Stomach smooth muscle (tissue), 2 donors: ENCODE data around the gene RTN4RL1.

Experiments used
- H3K27ac ChIP-seq: one replicate; pipeline ENCODE4 v1.7.0; 2013; ENCODE audit warnings: mild to moderate bottlenecking, low read length, inconsistent platforms
- H3K27me3 ChIP-seq, 2 donors: one replicate each; pipeline ENCODE4 v1.7.0; 2013; ENCODE audit warnings: low read length in 2 of 2; ENCODE audit not compliant: insufficient read depth in 2 of 2, control insufficient read depth in 1 of 2
- H3K36me3 ChIP-seq, 2 donors: one replicate each; pipeline ENCODE4 v1.7.0; 2013; ENCODE audit warnings: low read length in 2 of 2; ENCODE audit not compliant: control insufficient read depth in 2 of 2, insufficient read depth in 2 of 2
- H3K4me1 ChIP-seq: one replicate; pipeline ENCODE4 v1.7.0; 2013; ENCODE audit warnings: low read length; ENCODE audit not compliant: control insufficient read depth, insufficient read depth
- H3K4me3 ChIP-seq, 2 donors: one replicate each; pipeline ENCODE4 v1.7.0; 2013; ENCODE audit warnings: low read length in 2 of 2
- H3K9ac ChIP-seq, 2 donors: one replicate each; pipeline ENCODE4 v1.7.0; 2013; ENCODE audit warnings: low read length in 2 of 2, mild to moderate bottlenecking in 1 of 2
- H3K9me3 ChIP-seq, 2 donors: one replicate each; pipeline ENCODE4 v1.7.0; 2013; ENCODE audit warnings: low read length in 2 of 2; ENCODE audit not compliant: control insufficient read depth in 2 of 2
- donor health status: healthy.
- donor health status: Pancreatic carcinoma.

The RTN4RL1 gene, protein sequence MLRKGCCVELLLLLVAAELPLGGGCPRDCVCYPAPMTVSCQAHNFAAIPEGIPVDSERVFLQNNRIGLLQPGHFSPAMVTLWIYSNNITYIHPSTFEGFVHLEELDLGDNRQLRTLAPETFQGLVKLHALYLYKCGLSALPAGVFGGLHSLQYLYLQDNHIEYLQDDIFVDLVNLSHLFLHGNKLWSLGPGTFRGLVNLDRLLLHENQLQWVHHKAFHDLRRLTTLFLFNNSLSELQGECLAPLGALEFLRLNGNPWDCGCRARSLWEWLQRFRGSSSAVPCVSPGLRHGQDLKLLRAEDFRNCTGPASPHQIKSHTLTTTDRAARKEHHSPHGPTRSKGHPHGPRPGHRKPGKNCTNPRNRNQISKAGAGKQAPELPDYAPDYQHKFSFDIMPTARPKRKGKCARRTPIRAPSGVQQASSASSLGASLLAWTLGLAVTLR

DNA sequence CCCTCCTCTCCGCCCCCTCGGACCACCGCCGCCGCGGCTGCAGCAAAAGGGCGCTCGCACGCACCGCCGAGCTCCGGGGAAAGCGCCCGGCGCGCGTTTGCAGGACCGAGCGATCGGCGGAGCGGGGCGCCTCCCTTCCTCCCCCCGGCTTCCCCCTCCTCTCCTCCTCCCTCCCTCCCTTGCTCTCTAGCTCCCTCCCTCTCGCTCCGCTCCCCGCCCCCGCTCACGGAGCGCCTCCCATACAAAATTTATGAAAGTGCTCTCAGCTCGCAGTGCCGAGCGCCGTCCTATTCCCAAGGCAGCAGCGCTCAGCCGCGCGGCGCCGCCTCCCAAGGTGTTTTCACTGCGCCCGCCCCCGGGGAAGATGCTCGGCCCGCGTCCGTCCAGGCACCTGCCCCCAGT lies at the start of gene RTN4RL1:
Gene RTN4RL1 (minus strand): TSS at position 115 of the 402 bp plus-strand sequence. CDS start 469 bp downstream, outside the sequence.
- Histone ChIP-seq H3K9me3 (no peaks in the 10 kb centered on the region), H3K9ac (no peak within 1 kb of the TSS), H3K4me3 (peak within 1 kb of the TSS; percentile 53 to 68), H3K4me1 (peaks cover 37% of the 10 kb centered on the region), H3K27ac (no peak within 1 kb of the TSS), H3K27me3 (peaks cover 36 to 51% of the 10 kb centered on the region in 2 donors), H3K36me3 (no peaks in the 10 kb centered on the region)

DNA sequence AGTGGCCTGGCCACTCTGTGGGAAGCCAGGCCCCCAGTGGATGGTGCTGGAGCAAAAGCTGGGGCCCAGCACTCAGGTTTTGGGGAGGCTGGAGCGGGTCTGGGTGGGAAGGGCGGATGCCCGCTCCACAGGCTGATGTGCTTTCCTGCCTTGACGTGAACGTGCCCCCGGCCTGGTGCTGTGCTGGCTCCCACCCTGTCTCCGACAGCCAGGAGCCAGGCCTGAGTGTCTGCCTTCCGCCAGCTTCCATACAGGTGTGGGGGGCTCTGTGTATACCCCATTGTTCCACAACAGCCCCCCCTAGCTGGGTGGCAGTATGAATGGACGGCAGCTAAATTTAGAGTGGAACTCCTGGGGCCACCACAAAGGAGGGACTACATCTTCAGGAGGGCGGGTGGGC lies 49.8 kb upstream of the RTN4RL1 start:
- H3K27me3 ChIP-seq, result no peaks in the 10 kb centered on the region
- H3K9ac ChIP-seq, result no peak overlapping the region
- peaks cover 15 to 28% of the 10 kb centered on the region in 2 donors for H3K36me3 ChIP-seq
- H3K4me1 ChIP-seq, result peaks cover 30% of the 10 kb centered on the region
- no peaks in the 10 kb centered on the region for H3K9me3 ChIP-seq
- H3K4me3 ChIP-seq, result no peak overlapping the region
- H3K27ac ChIP-seq, result peak overlapping the region; percentile 37

DNA sequence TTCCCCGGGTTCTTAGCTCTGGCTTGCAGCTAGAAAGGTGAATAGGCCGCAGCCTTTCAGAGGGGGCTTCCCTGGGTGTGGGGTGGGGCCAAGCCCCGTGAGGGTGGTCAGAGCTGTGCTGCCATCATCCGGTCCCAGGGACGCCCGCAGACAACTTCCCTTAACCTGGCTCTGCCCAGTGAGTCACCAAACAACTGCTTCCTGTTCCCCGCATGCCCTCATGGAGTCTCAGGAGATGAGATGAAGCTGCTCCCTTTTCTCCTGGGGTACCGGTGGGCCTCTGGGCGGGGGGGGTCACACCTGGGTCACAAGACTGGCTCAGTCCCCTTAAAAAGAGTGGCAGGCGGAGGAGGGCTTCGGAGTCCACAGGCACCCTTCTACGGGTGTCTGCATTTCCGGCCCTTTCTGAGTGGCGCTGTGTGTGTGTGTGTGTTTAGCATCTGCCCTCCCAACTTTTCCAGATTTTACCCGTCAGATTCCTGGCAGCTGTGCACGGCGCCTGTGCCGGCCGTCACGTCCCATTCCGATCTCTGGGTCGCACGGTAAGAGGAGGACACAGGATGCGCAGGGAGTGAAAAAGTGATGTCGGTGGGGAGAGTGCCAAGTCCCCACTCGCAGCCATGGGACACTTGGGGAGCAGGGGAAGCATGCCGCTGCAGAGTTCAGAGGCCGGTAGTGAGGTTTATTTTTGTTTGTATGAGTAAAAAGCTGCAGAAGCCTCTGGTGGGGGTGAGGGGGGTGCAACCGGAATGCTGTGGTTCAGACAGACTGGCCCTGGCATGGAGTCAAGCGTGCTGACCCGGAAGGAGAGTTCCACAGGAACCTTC lies 46.5 kb upstream of the RTN4RL1 start:
- Histone ChIP-seq H3K4me1 (peaks cover 45% of the 10 kb centered on the region), H3K4me3 (no peak overlapping the region), H3K9me3 (no peaks in the 10 kb centered on the region), H3K27me3 (no peaks in the 10 kb centered on the region), H3K27ac (peak overlapping the region; percentile 64), H3K9ac (no peak overlapping the region), H3K36me3 (peaks cover 7 to 23% of the 10 kb centered on the region in 2 donors)

DNA sequence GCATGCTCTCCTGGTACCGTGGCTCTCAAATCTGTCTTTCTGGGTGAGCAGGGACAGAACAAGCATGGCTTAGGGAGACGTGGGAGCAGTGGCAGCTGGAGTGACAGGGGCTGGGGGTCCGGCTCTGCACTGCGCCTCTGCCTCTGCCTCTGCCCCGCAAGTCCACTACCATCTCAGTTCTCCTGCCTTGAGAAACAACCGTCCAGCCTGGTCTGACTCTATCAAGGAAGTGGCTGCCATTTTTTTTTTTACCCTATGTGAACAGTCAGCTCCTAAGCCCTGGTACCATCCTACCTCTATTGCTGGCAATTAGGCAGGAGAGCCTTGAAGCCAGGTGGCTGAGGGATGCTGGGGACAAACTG lies 45.9 kb upstream of the RTN4RL1 start:
- Histone ChIP-seq H3K9ac (no peak overlapping the region), H3K27me3 (no peaks in the 10 kb centered on the region), H3K27ac (peak overlapping the region; percentile 64), H3K9me3 (no peaks in the 10 kb centered on the region), H3K4me1 (peaks cover 45% of the 10 kb centered on the region), H3K4me3 (no peak overlapping the region), H3K36me3 (peaks cover 10 to 25% of the 10 kb centered on the region in 2 donors)

DNA sequence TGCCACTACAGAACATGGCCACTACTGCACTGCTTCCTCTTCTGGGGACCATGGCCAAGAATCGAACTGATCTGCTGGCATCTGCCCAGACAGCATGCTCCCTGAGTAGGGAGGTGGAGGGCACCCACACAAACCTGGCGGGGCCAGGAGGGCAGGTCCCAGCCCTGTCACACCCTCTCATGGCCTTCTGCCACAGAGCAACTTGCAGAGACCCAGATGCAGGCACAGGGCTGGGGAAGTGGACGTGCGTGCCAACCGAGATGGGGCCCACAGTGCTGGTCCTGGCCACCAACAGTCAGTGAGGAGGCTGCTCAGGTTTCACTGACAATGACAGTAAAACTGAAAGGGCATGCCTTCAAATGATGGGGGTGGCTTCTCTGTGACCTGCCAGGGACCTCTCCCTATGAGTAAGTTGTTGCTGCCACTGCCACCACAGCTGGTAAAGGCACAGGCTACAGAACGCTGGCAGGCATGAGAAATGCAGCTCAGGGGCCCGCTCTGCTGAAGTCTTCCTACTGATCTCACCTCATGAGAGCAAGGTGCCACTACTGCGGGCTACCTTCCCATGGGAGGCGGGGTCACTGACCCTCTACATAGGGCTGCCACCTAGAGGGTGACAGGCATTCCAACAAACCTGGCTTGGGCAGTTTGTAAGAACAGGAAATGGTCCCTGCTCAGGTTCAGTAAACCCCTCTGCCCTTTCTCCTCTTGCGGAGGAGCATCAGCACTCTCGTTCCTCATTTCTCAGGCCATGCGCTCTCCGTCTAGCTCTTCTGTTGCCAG lies 45.3 kb upstream of the RTN4RL1 start:
- H3K4me3 ChIP-seq, result no peak overlapping the region
- no peaks in the 10 kb centered on the region for H3K9me3 ChIP-seq
- no peaks in the 10 kb centered on the region for H3K27me3 ChIP-seq
- H3K9ac ChIP-seq, result no peak overlapping the region
- peaks cover 16 to 29% of the 10 kb centered on the region in 2 donors for H3K36me3 ChIP-seq
- H3K4me1 ChIP-seq, result peaks cover 39% of the 10 kb centered on the region
- H3K27ac ChIP-seq, result peak overlapping the region; percentile 64

DNA sequence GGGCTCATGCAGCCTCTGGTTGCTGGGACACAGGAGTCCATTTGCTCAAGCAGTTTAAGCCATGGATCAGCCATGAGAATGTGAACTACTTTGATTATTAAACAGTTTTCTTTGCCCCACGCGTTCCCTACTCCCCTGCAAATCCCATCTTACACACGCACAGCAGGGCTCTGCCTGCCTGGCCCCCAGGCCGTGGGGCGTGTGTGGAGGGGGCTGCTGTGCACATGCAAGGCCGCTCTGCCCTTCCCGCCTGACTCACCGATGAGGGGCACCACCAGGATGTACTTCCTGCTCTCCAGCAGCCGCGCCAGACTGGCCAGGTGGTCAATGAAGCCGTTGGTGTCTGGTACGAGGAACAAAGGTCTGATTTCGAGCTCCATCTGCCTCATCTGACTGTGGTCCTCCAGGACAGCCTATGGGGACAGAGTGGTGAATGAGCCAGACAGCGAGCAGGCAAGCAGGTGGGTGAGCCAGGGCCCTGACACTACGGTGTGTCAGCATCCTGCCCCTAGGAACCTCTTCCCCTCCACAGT lies 43.5 kb upstream of the RTN4RL1 start:
- no peaks in the 10 kb centered on the region for H3K9me3 ChIP-seq
- H3K27me3 ChIP-seq, result peaks cover 2 to 4% of the 10 kb centered on the region in 2 donors
- H3K27ac ChIP-seq, result peak overlapping the region; percentile 62
- H3K4me3 ChIP-seq, result no peak overlapping the region
- peaks cover 48% of the 10 kb centered on the region for H3K4me1 ChIP-seq
- H3K36me3 ChIP-seq, result peaks cover 32 to 44% of the 10 kb centered on the region in 2 donors
- H3K9ac ChIP-seq, result no peak overlapping the region

DNA sequence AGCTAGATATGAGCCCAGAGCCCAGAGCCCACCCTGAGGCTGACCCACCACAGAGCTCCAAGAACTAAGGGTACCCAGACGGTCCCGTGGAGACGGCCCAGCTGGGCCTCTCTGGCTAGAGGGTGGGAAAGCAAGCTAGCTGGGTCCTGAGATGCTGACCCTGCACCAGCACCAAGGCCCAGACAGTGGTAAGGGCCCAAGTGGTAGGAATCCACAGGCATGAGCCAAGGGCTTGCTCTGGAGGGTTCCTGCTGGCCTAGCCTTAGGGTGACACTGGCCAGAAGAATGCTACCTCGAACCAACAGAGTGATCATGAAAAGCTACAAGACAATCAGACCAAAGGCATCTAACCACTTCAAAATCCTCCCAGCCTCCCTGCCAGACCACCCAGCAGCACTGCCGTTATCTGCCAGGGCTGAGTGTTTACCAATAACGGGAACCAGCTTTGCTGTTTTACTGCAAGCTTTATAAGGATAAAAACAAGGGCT lies 42.9 kb upstream of the RTN4RL1 start:
- peaks cover 52% of the 10 kb centered on the region for H3K4me1 ChIP-seq
- H3K27ac ChIP-seq, result peak overlapping the region; percentile 62

DNA sequence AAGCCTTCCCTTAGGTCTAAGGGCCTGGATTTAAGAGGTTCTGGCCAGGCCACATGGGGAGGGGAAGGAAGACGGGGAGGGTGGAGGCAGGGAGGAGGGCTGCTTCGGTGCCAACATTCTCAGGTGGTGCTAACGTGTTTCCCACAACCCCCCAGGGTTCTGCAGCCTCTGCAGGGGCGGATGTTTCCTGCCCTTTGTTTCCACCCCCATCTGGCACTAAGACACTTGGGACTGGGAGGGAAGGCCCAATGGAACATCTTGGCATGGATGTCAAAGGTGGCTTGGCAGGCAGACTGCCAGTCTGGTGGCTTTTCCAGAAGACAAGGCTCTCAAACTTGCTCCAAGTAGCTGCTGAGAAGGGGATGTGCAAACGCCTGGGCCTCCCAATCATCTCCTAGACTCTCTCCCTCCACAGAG lies 42.5 kb upstream of the RTN4RL1 start:
- Histone ChIP-seq H3K36me3 (peaks cover 32 to 48% of the 10 kb centered on the region in 2 donors), H3K4me1 (peaks cover 55% of the 10 kb centered on the region), H3K9ac (no peak overlapping the region)

More for the DNA sequence above, 42.9 kb upstream of the RTN4RL1 start:
- Histone ChIP-seq H3K4me3 (no peak overlapping the region), H3K27me3 (peaks cover 4% of the 10 kb centered on the region in 2 donors), H3K9ac (no peak overlapping the region), H3K36me3 (peaks cover 32 to 47% of the 10 kb centered on the region in 2 donors), H3K9me3 (no peaks in the 10 kb centered on the region)

DNA sequence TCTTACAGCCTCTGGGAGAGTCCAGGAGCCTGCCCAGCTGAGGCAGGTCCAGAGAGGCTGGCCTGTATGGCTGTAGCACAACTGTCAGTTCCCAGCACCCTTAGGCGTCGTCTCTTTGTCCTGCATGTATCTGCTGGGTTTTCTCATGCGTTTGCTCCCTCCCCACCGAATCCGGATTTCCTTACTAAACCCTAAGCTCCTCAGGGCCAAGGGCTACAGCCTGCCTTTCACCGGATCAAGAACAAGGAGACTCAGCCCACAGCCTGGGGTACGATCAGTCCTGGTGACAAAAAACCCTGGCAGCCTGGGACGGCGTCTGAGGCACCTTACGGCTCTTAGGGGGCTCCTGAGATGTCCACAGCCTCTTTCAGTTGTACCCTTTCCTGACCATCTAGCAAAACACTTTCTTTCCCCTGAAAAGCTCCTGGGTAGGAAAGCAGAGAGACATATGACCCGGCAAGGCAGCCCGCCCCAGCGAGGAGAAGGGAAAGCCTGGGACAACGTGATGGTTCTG lies 42.0 kb upstream of the RTN4RL1 start:
- Histone ChIP-seq H3K27ac (peak overlapping the region; percentile 62), H3K9me3 (no peaks in the 10 kb centered on the region), H3K27me3 (peaks cover 4% of the 10 kb centered on the region in 2 donors), H3K36me3 (peaks cover 32 to 48% of the 10 kb centered on the region in 2 donors), H3K9ac (no peak overlapping the region), H3K4me1 (peaks cover 57% of the 10 kb centered on the region), H3K4me3 (no peak overlapping the region)

More for the DNA sequence above, 42.5 kb upstream of the RTN4RL1 start:
- H3K27ac ChIP-seq, result peak overlapping the region; percentile 62
- no peak overlapping the region for H3K4me3 ChIP-seq
- H3K27me3 ChIP-seq, result peaks cover 4% of the 10 kb centered on the region in 2 donors
- H3K9me3 ChIP-seq, result no peaks in the 10 kb centered on the region
